K562 (cell line): Measurements from ENCODE around the gene MPC1. TPM values are rescaled to one million over a fixed set of nuclear protein-coding genes. Genes with fewer than 3 reads are reported as not detected.

Experiments used
- ATAC-seq: fragments of 200-7000 bp; cut with Tn5 transposase; 3 replicates; pipeline ENCODE4 v1.9.1; 2020; ENCODE audit warnings: moderate library complexity
- BruUV-seq: library from RNA; stranded (reverse); fragments of 400-500 nt; replicated peaks from 2 replicates; lab custom pipeline; 2021; lab: Mats Ljungman, UMichigan
- CTCF ChIA-PET: fragments of 300-600 bp; formaldehyde crosslinking; extraction: SDS; loops from one replicate; lab custom pipeline; 2021; ENCODE audit warnings: low intra/inter-chr PET ratio; lab: Yijun Ruan, JAX
- POLR2A ChIA-PET: fragments of 300-600, 350-650 bp; sonication (Branson Sonifier 250); formaldehyde crosslinking; extraction: SDS; loops from one replicate; lab custom pipeline; 2021; ENCODE audit warnings: antibody characterized with exemption, inconsistent platforms; lab: Yijun Ruan, JAX
- DNase-seq, 4 experiments: peaks; one replicate each; pipeline versions ENCODE4 v3.0.0 to v3.0.0-alpha.2; 2011 to 2018; ENCODE audit warnings: low spot score in 3 of 4, mixed read lengths in 3 of 4; ENCODE audit errors: extremely low read depth in 1 of 4
- FAIRE-seq: peaks from 2 replicates; lab custom pipeline; 2011; peaks lifted over from hg19 to GRCh38; lab: Jason Lieb, UNC
- H2AFZ ChIP-seq: 2 replicates; pipeline ENCODE4 v1.6.0; 2011; ENCODE audit warnings: low read depth, low read length, control low read depth, inconsistent platforms
- H3K27ac ChIP-seq: fragments of 200-600 bp; 3 replicates; pipeline ENCODE4 v1.8.0; 2011; ENCODE audit warnings: low read depth, mild to moderate bottlenecking, control low read depth, inconsistent platforms, low read length, moderate library complexity, mixed read lengths; ENCODE audit errors: extremely low read depth
- H3K27me3 ChIP-seq, 2 experiments: fragments of 300-600 bp in 1 of 2; 2 replicates in 1 of 2; 3 replicates in 1 of 2; pipeline versions ENCODE4 v1.6.0 to v1.8.0; 2011; ENCODE audit warnings: inconsistent platforms in 2 of 2, low read length in 2 of 2, mild to moderate bottlenecking in 1 of 2, mixed read lengths in 1 of 2, moderate library complexity in 1 of 2; ENCODE audit not compliant: control insufficient read depth in 2 of 2, insufficient read depth in 2 of 2
- H3K36me3 ChIP-seq: fragments of 300-600 bp; 3 replicates; pipeline ENCODE4 v1.8.0; 2011; ENCODE audit warnings: mild to moderate bottlenecking, low read length, inconsistent platforms; ENCODE audit not compliant: control insufficient read depth, insufficient read depth
- H3K4me1 ChIP-seq, 2 experiments: fragments of 200-600 bp in 1 of 2; replicated peaks in 1 of 2; 2 replicates in 1 of 2; 3 replicates in 1 of 2; pipeline versions ENCODE4 v1.5.1 to v1.8.0; 2011; ENCODE audit warnings: inconsistent platforms in 2 of 2, low read length in 2 of 2, mild to moderate bottlenecking in 1 of 2, mixed read lengths in 1 of 2, moderate library complexity in 1 of 2; ENCODE audit not compliant: control insufficient read depth in 2 of 2, insufficient read depth in 2 of 2
- H3K4me2 ChIP-seq: 2 replicates; pipeline ENCODE4 v1.6.1; 2011; ENCODE audit warnings: low read length, control low read depth, inconsistent platforms, mixed read lengths; ENCODE audit not compliant: insufficient read depth
- H3K4me3 ChIP-seq: fragments of 200-600 bp; sonication (generic), shearing (Covaris generic); 2 replicates; pipeline ENCODE4 v1.5.1; 2016; ENCODE audit warnings: control low read depth, inconsistent platforms
- H3K79me2 ChIP-seq: fragments of 200-600 bp; 3 replicates; pipeline ENCODE4 v1.8.0; 2011; ENCODE audit warnings: low read length, inconsistent platforms; ENCODE audit not compliant: control insufficient read depth, insufficient read depth
- H3K9ac ChIP-seq, 2 experiments: 2 replicates each; pipeline versions ENCODE4 v1.6.0 to v1.6.1; 2011; ENCODE audit warnings: low read depth in 2 of 2, low read length in 2 of 2, control low read depth in 1 of 2, inconsistent platforms in 1 of 2, mild to moderate bottlenecking in 1 of 2, mixed read lengths in 1 of 2; ENCODE audit not compliant: insufficient read depth in 1 of 2
- H3K9me1 ChIP-seq: one replicate; pipeline ENCODE4 v1.6.0; 2011; ENCODE audit warnings: inconsistent platforms, mild to moderate bottlenecking, low read length, moderate library complexity; ENCODE audit not compliant: control insufficient read depth, insufficient read depth
- H3K9me3 ChIP-seq: replicated peaks from 2 replicates; pipeline ENCODE4 v1.5.1; 2011; ENCODE audit warnings: low read depth, low read length, inconsistent platforms; ENCODE audit not compliant: control insufficient read depth, insufficient read depth
- H4K20me1 ChIP-seq: replicated peaks from 2 replicates; pipeline ENCODE4 v1.6.1; 2011; ENCODE audit warnings: low read length, inconsistent platforms, mixed read lengths; ENCODE audit not compliant: control insufficient read depth, insufficient read depth
- CAMTA2 ChIP-seq: fragments of 250-450 bp; sonication (Bioruptor Pico); conservative IDR thresholded peaks from 2 replicates; pipeline ENCODE4 v1.5.1; 2022
- CHD1 ChIP-seq: fragments of 200-600 bp; sonication (generic); IDR thresholded peaks from one replicate; pipeline ENCODE4 v1.6.1; 2012; ENCODE audit warnings: mild to moderate bottlenecking, moderate library complexity, low read length, inconsistent platforms
- ERF ChIP-seq: fragments of 450-650 bp; formaldehyde crosslinking; IDR thresholded peaks from 2 replicates; pipeline ENCODE4 v1.4.0; 2020; ENCODE audit warnings: mild to moderate bottlenecking, mixed read lengths
- ETV6 ChIP-seq, 3 experiments: fragments of 150-350 bp in 1 of 3; sonication (generic) in 1 of 3; formaldehyde crosslinking in 1 of 3; IDR thresholded peaks; 2 replicates each; pipeline versions ENCODE4 v1.6.1 to v1.8.0; 2014 to 2022; ENCODE audit warnings: borderline replicate concordance in 2 of 3, low read depth in 2 of 3, antibody characterized with exemption in 1 of 3, low read length in 1 of 3, mild to moderate bottlenecking in 1 of 3, missing genetic modification reagents in 1 of 3
- GATAD2B ChIP-seq: fragments of 450-650 bp; IDR thresholded peaks from 2 replicates; pipeline ENCODE4 v1.6.1; 2017; ENCODE audit warnings: mild to moderate bottlenecking, borderline replicate concordance
- MEIS2 ChIP-seq: fragments of 450-650 bp; IDR thresholded peaks from 2 replicates; pipeline ENCODE4 v1.6.1; 2014; ENCODE audit warnings: mild to moderate bottlenecking; ENCODE audit not compliant: partially characterized antibody
- SMAD4 ChIP-seq: fragments of 250-450 bp; sonication (Bioruptor Pico); conservative IDR thresholded peaks from 2 replicates; pipeline ENCODE4 v1.8.0; 2021; ENCODE audit warnings: inconsistent platforms, mild to moderate bottlenecking, moderate library complexity
- ZNF133 ChIP-seq: fragments of 250-450 bp; sonication (Bioruptor Pico); IDR thresholded peaks from 2 replicates; pipeline ENCODE4 v1.4.0; 2020; ENCODE audit warnings: mild to moderate bottlenecking
- ZNF408 ChIP-seq: fragments of 250-450 bp; sonication (Bioruptor Pico); IDR thresholded peaks from 2 replicates; pipeline ENCODE4 v1.4.0; 2020; ENCODE audit warnings: low read depth, mild to moderate bottlenecking, moderate library complexity
- ZNF696 ChIP-seq: fragments of 250-450 bp; sonication (Bioruptor Pico); conservative IDR thresholded peaks from 2 replicates; pipeline ENCODE4 v1.4.0; 2020; ENCODE audit warnings: mild to moderate bottlenecking, moderate library complexity
- WGBS: fragments of 100-300 bp; shearing (Covaris generic); methylation state at CpG from one replicate; pipeline ENCODE4 v1.1.6; 2016; ENCODE audit warnings: low coverage, mixed read lengths; ENCODE audit not compliant: insufficient coverage; ENCODE audit errors: missing lambda C conversion rate; 5-methylcytosine and 5-hydroxymethylcytosine counted together
- in situ Hi-C: fragments of 300-500 bp; cut with MboI; formaldehyde crosslinking; loops from 4 replicates; pipeline ENCODE4 v1.15.0; 2018; ENCODE audit warnings: inconsistent platforms, mixed read lengths
- intact Hi-C: fragments of 100-400 bp; cut with micrococcal nuclease; formaldehyde crosslinking; loops from 2 replicates; pipeline ENCODE4 v1.14.2; 2022
- polyA plus RNA-seq, 8 experiments: library from polyadenylated mRNA; depleted of rRNA in 4 of 8; stranded (reverse) in 5 of 8; unstranded in 3 of 8; fragments of >200 nt; fragmentation: Nextera tagmentation in 2 of 8; fragmentation: Illumina TruSeq in 1 of 8; extraction: Ambion mirVana in 2 of 8; extraction: Trizol in 1 of 8; gene quantifications; 2 replicates each; pipeline versions ENCODE4 v1.2.1 to v1.2.3, GENCODE V29; 2011 to 2014; ENCODE audit warnings: inconsistent platforms in 1 of 8, missing spikeins in 1 of 8
- total RNA-seq, 7 experiments: library from RNA; depleted of rRNA in 6 of 7; stranded (reverse); fragments of >200 nt in 6 of 7; fragmentation: Illumina TruSeq in 2 of 7; extraction: Trizol in 2 of 7; gene quantifications; 2 replicates each; pipeline versions ENCODE4 v1.2.1 to v1.2.3, GENCODE V29; 2011 to 2021; ENCODE audit warnings: low replicate concordance in 1 of 7
- TF ChIP-seq, protein P1 (sequence below): fragments of 250-450 bp; sonication (Bioruptor Pico); IDR thresholded peaks from 2 replicates; pipeline ENCODE4 v1.5.0; 2020; ENCODE audit warnings: mild to moderate bottlenecking
- TF ChIP-seq, protein P2 (sequence below), 2 experiments: fragments of 450-650 bp in 1 of 2; sonication (generic) in 1 of 2; formaldehyde crosslinking in 1 of 2; IDR thresholded peaks in 1 of 2; conservative IDR thresholded peaks in 1 of 2; 2 replicates each; pipeline versions ENCODE4 v1.6.1 to v1.8.1; 2016 to 2023; ENCODE audit warnings: mild to moderate bottlenecking in 2 of 2, moderate library complexity in 2 of 2, inconsistent platforms in 1 of 2, missing genetic modification reagents in 1 of 2

Gene MPC1
- total and polyA plus RNA-seq, 9 of the 15 experiments (the other 6 are each of a cell fraction or from before 2014, with no cell fraction given): 78.6 to 185 (median 138) TPM

DNA sequence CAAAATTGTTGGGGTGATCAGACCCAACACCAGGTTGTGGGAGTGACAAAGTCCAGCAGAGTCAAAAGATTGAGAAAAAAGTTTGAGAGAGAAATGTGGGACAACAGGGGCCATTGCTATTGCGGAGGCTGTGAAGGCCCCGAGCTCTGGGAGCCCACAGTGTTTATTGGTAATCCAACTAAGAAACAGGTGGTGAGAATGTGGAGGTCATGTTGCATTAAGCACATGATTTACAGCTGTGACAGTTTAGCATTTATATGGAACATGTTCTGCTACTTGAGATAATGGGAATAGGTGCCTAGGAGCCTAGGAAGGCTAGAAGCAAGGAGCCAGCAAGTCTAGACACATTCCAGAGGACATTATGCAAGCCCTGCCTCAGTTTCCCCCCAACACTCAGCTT lies 37.8 kb downstream of the MPC1 start (continued):
- TF ChIP-seq MEIS2: peak; percentile 85

DNA sequence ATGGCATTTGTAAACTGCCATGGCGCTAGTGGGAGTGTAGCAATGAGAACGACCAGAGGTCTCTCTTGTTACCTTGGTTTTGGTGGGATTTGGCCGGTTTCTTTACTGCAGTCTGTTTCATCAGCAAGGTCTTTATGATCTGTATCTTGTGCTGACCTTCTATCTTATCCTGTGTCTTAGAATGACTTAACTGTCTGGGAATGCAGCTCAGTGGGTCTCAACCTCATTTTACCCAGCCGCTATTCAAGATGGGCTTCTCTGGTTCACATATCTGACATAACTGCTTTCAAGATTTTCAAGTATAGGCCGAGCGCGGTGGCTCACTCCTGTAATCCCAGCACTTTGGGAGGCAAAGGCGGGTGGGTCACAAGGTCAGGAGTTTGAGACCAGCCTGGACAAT lies 38.5 kb downstream of the MPC1 start:
- WGBS: 90% methylated on average over 8 of the region's 8 CpGs
- ATAC-seq: no peak
- Histone ChIP-seq H3K79me2 (peaks cover 42% of the 10 kb centered on the region), H3K9ac (no peak overlapping the region), H2AFZ (no peak overlapping the region), H3K4me1 (peaks cover 10 to 18% of the 10 kb centered on the region in 2 experiments; a peak in 4 of 5 replicates), H3K9me3 (no peaks in the 10 kb centered on the region), H3K4me2 (no peak overlapping the region), H3K9me1 (peaks cover 9% of the 10 kb centered on the region), H3K27me3 (no peaks in the 10 kb centered on the region), H3K4me3 (no peak overlapping the region), H3K36me3 (peaks cover 15% of the 10 kb centered on the region), H3K27ac (no peak overlapping the region), H4K20me1 (peaks cover 4% of the 10 kb centered on the region; the same call in 1 of the 2 replicates)
- ChIA-PET POLR2A (interaction anchor here (0.6 to 0.9 kb wide), 2 partner anchors 40 to 72 kb away, joined by 3 read pairs; no protein-coding TSS in a partner anchor), CTCF (no interaction called here)
- BruUV-seq: no TSS peak
- intact Hi-C loops: no loop called here
- in situ Hi-C loops: no loop called here
- FAIRE-seq: no peak
- DNase-seq: no peak
- TF ChIP-seq ZNF133 (CRISPR knock-in tag): no peak
- no peak for TF ChIP-seq CHD1
- TF ChIP-seq, protein P1, sequence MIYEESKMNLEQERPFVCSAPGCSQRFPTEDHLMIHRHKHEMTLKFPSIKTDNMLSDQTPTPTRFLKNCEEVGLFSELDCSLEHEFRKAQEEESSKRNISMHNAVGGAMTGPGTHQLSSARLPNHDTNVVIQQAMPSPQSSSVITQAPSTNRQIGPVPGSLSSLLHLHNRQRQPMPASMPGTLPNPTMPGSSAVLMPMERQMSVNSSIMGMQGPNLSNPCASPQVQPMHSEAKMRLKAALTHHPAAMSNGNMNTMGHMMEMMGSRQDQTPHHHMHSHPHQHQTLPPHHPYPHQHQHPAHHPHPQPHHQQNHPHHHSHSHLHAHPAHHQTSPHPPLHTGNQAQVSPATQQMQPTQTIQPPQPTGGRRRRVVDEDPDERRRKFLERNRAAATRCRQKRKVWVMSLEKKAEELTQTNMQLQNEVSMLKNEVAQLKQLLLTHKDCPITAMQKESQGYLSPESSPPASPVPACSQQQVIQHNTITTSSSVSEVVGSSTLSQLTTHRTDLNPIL (CRISPR knock-in tag): no peak
- TF ChIP-seq ERF (CRISPR knock-in tag): no peak
- TF ChIP-seq, protein P2, sequence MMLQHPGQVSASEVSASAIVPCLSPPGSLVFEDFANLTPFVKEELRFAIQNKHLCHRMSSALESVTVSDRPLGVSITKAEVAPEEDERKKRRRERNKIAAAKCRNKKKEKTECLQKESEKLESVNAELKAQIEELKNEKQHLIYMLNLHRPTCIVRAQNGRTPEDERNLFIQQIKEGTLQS (IDR thresholded peaks at IDR 0.05): peak; percentile 39; the same call in 1 of the 2 replicates
- TF ChIP-seq, protein P2 (CRISPR knock-in tag; conservative IDR thresholded peaks at IDR 0.05): no peak
- peak; percentile 97 for TF ChIP-seq SMAD4 (CRISPR knock-in tag)
- TF ChIP-seq GATAD2B: no peak
- TF ChIP-seq ETV6 (IDR thresholded peaks at IDR 0.05; ENCODE audit: borderline replicate concordance in 1 of 2, low read depth in 2 of 2, low read length in 1 of 2): no peak
- no peak for TF ChIP-seq ETV6 (CRISPR knock-in tag; IDR thresholded peaks at IDR 0.05; ENCODE audit: borderline replicate concordance)
- TF ChIP-seq ZNF408 (CRISPR knock-in tag): no peak
- TF ChIP-seq ZNF696: no peak
- no peak for TF ChIP-seq CAMTA2
